NCI-H460 (cell line): ENCODE data around the gene ALDH1A2. TPM values are rescaled to one million over a fixed set of nuclear protein-coding genes. Genes with fewer than 3 reads are reported as not detected.
"Not testable (repeated sequence)": the region's sequence is repeated elsewhere in the genome, so short reads cannot be mapped to it uniquely, and the experiment has no call there.

Experiments used
- DNase-seq: peaks from one replicate; pipeline ENCODE4 v3.0.0-alpha.2; 2016; ENCODE audit warnings: low read depth; ENCODE audit errors: extremely low read depth
- total RNA-seq: library from RNA; depleted of rRNA; stranded (reverse); fragments of >200 nt; shearing (Covaris generic); gene quantifications from 2 replicates; pipeline ENCODE4 v1.2.3, GENCODE V29; 2014

ALDH1A2 gene
- total RNA-seq, 1 experiment from 2014 or later: not detected

GRCh38 chr15:58043192-58043903 is 22.2 kb downstream of the ALDH1A2 start:
- peak; percentile 38 for DNase-seq

GRCh38 chr15:58042006-58042405 is 23.5 kb downstream of the ALDH1A2 start:
- no peak for DNase-seq

- no peak for DNase-seq
Observed at GRCh38 chr15:58040150-58040549, 25.4 kb downstream of the ALDH1A2 start.

- no peak for DNase-seq
Observed at GRCh38 chr15:58039079-58040035, 26.2 kb downstream of the ALDH1A2 start.

GRCh38 chr15:58038426-58039078 is 27.0 kb downstream of the ALDH1A2 start:
- no peak for DNase-seq

- no peak for DNase-seq
Observed at GRCh38 chr15:58037723-58038301, 27.7 kb downstream of the ALDH1A2 start.

- DNase-seq: no peak
Observed at GRCh38 chr15:58036579-58036978, 28.9 kb downstream of the ALDH1A2 start.

- not testable (repeated sequence) for DNase-seq
Observed at GRCh38 chr15:58028392-58028791, 37.1 kb downstream of the ALDH1A2 start.

- DNase-seq: no peak
Observed at GRCh38 chr15:58026552-58026951, 39.0 kb downstream of the ALDH1A2 start.

- no peak for DNase-seq
Observed at GRCh38 chr15:58026051-58026450, 39.5 kb downstream of the ALDH1A2 start.

GRCh38 chr15:58021332-58022230 is 43.9 kb downstream of the ALDH1A2 start:
- no peak for DNase-seq

- no peak for DNase-seq
Observed at GRCh38 chr15:58019503-58020376, 45.8 kb downstream of the ALDH1A2 start.

GRCh38 chr15:58017869-58018268 is 47.6 kb downstream of the ALDH1A2 start:
- no peak for DNase-seq

GRCh38 chr15:58016581-58017175 is 48.8 kb downstream of the ALDH1A2 start:
- no peak for DNase-seq

- no peak for DNase-seq
Observed at GRCh38 chr15:58015565-58015964, 49.9 kb downstream of the ALDH1A2 start.

- DNase-seq: no peak
Observed at GRCh38 chr15:58014470-58014869, 51.0 kb downstream of the ALDH1A2 start.

- DNase-seq: no peak
Observed at GRCh38 chr15:58014040-58014439, 51.5 kb downstream of the ALDH1A2 start.

GRCh38 chr15:58010983-58011382 is 54.5 kb downstream of the ALDH1A2 start:
- DNase-seq: no peak
